ENCODE data around the gene SNRPD3.

DNA sequence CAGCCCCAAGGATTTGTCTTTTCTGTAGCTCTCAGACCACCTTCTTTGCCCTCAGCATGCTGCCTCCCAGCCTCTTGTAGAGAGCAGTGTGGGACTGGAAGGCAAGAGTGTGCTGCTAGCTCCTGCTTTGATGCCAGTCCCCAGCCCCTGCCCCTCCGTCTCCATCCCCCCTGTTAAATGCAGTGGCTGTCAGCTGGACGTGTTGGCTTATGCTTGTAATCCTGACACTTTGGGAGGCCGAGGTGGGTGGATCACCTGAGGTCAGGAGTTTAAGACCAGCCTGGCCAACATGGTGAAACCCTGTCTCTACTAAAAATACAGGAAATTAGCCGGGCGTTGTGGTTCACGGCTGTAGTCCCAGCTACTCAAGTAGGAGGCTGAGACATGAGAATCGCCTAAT lies 15.5 kb downstream of the SNRPD3 start:
- TF ChIP-seq, protein P1, sequence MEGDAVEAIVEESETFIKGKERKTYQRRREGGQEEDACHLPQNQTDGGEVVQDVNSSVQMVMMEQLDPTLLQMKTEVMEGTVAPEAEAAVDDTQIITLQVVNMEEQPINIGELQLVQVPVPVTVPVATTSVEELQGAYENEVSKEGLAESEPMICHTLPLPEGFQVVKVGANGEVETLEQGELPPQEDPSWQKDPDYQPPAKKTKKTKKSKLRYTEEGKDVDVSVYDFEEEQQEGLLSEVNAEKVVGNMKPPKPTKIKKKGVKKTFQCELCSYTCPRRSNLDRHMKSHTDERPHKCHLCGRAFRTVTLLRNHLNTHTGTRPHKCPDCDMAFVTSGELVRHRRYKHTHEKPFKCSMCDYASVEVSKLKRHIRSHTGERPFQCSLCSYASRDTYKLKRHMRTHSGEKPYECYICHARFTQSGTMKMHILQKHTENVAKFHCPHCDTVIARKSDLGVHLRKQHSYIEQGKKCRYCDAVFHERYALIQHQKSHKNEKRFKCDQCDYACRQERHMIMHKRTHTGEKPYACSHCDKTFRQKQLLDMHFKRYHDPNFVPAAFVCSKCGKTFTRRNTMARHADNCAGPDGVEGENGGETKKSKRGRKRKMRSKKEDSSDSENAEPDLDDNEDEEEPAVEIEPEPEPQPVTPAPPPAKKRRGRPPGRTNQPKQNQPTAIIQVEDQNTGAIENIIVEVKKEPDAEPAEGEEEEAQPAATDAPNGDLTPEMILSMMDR (conservative IDR thresholded peaks at IDR 0.05; ENCODE audit: low read depth, low read length), result no peak
- no peak for TF ChIP-seq EZH2 (IDR thresholded peaks at IDR 0.05; ENCODE audit: borderline replicate concordance, low read depth, low read length, poor library complexity, severe bottlenecking)

All from A673 (cell line).